Measurements from ENCODE around the gene VWA8. TPM values are rescaled to one million over a fixed set of nuclear protein-coding genes. Genes with fewer than 3 reads are reported as not detected.

Gene VWA8
- total and polyA plus RNA-seq, 2 of the 8 experiments (the other 6 are each of a cell fraction or from before 2014, with no cell fraction given) = 5.9 to 19.6 TPM

DNA sequence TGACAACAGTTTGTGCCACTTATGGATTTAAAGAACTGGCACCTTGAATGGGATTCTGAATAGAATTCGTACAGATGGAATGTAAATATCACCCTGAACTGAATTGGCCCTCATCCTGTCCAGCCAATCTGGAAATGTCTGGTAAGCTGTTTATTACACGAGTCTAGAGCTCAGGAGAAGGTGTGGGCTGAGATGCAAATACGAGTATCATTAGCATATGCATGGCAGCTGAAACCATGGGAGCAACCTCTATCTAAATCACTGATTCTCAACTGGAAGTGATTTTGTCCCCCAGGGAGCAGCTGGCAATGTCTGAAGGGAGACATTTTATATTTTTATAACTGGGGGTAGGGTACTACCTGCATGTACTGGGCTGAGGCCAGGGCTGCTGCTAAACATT, 15.6 kb upstream of the VWA8 start (continued):
- TF ChIP-seq, protein P1, sequence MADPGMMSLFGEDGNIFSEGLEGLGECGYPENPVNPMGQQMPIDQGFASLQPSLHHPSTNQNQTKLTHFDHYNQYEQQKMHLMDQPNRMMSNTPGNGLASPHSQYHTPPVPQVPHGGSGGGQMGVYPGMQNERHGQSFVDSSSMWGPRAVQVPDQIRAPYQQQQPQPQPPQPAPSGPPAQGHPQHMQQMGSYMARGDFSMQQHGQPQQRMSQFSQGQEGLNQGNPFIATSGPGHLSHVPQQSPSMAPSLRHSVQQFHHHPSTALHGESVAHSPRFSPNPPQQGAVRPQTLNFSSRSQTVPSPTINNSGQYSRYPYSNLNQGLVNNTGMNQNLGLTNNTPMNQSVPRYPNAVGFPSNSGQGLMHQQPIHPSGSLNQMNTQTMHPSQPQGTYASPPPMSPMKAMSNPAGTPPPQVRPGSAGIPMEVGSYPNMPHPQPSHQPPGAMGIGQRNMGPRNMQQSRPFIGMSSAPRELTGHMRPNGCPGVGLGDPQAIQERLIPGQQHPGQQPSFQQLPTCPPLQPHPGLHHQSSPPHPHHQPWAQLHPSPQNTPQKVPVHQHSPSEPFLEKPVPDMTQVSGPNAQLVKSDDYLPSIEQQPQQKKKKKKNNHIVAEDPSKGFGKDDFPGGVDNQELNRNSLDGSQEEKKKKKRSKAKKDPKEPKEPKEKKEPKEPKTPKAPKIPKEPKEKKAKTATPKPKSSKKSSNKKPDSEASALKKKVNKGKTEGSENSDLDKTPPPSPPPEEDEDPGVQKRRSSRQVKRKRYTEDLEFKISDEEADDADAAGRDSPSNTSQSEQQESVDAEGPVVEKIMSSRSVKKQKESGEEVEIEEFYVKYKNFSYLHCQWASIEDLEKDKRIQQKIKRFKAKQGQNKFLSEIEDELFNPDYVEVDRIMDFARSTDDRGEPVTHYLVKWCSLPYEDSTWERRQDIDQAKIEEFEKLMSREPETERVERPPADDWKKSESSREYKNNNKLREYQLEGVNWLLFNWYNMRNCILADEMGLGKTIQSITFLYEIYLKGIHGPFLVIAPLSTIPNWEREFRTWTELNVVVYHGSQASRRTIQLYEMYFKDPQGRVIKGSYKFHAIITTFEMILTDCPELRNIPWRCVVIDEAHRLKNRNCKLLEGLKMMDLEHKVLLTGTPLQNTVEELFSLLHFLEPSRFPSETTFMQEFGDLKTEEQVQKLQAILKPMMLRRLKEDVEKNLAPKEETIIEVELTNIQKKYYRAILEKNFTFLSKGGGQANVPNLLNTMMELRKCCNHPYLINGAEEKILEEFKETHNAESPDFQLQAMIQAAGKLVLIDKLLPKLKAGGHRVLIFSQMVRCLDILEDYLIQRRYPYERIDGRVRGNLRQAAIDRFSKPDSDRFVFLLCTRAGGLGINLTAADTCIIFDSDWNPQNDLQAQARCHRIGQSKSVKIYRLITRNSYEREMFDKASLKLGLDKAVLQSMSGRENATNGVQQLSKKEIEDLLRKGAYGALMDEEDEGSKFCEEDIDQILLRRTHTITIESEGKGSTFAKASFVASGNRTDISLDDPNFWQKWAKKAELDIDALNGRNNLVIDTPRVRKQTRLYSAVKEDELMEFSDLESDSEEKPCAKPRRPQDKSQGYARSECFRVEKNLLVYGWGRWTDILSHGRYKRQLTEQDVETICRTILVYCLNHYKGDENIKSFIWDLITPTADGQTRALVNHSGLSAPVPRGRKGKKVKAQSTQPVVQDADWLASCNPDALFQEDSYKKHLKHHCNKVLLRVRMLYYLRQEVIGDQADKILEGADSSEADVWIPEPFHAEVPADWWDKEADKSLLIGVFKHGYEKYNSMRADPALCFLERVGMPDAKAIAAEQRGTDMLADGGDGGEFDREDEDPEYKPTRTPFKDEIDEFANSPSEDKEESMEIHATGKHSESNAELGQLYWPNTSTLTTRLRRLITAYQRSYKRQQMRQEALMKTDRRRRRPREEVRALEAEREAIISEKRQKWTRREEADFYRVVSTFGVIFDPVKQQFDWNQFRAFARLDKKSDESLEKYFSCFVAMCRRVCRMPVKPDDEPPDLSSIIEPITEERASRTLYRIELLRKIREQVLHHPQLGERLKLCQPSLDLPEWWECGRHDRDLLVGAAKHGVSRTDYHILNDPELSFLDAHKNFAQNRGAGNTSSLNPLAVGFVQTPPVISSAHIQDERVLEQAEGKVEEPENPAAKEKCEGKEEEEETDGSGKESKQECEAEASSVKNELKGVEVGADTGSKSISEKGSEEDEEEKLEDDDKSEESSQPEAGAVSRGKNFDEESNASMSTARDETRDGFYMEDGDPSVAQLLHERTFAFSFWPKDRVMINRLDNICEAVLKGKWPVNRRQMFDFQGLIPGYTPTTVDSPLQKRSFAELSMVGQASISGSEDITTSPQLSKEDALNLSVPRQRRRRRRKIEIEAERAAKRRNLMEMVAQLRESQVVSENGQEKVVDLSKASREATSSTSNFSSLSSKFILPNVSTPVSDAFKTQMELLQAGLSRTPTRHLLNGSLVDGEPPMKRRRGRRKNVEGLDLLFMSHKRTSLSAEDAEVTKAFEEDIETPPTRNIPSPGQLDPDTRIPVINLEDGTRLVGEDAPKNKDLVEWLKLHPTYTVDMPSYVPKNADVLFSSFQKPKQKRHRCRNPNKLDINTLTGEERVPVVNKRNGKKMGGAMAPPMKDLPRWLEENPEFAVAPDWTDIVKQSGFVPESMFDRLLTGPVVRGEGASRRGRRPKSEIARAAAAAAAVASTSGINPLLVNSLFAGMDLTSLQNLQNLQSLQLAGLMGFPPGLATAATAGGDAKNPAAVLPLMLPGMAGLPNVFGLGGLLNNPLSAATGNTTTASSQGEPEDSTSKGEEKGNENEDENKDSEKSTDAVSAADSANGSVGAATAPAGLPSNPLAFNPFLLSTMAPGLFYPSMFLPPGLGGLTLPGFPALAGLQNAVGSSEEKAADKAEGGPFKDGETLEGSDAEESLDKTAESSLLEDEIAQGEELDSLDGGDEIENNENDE (IDR thresholded peaks at IDR 0.05; ENCODE audit: insufficient replicate concordance, low read length) = no peak
- TF ChIP-seq BRCA1 (IDR thresholded peaks at IDR 0.05; ENCODE audit: low read depth, low read length) = no peak
- TF ChIP-seq SIN3A (conservative IDR thresholded peaks at IDR 0.05 in 1 of 2, IDR thresholded peaks at IDR 0.05 in 1 of 2; ENCODE audit: low read depth in 1 of 2, low read length in 2 of 2) = no peak
- no peak for TF ChIP-seq GABPA (IDR thresholded peaks at IDR 0.05; ENCODE audit: borderline replicate concordance, insufficient read depth, low read length)
- no peak for TF ChIP-seq SRF (IDR thresholded peaks at IDR 0.05; ENCODE audit: low read depth, low read length)
- TF ChIP-seq E2F6 (IDR thresholded peaks at IDR 0.05) = no peak
- TF ChIP-seq CREB1 (IDR thresholded peaks at IDR 0.05) = no peak
- TF ChIP-seq NRF1 (IDR thresholded peaks at IDR 0.05; ENCODE audit: low read depth, low read length) = no peak
- TF ChIP-seq JUND (IDR thresholded peaks at IDR 0.05; ENCODE audit: low read length) = no peak
- TF ChIP-seq FOSL1 (IDR thresholded peaks at IDR 0.05; ENCODE audit: insufficient read depth, low read depth, low read length) = no peak
- no peak for TF ChIP-seq POU5F1 (IDR thresholded peaks at IDR 0.05; ENCODE audit: low read depth, low read length)
- no peak for TF ChIP-seq BACH1 (IDR thresholded peaks at IDR 0.05; ENCODE audit: low read length)
